Spleen (tissue), 7 donors: Measurements from ENCODE around the gene TANGO6.

Source experiments
- POLR2AphosphoS5 ChIP-seq, 3 donors: sonication (generic); formaldehyde crosslinking; IDR thresholded peaks; one replicate each; pipeline ENCODE4 v1.5.1; 2017; ENCODE audit warnings: antibody characterized with exemption in 3 of 3
- TF ChIP-seq, protein P1 (sequence below), 11 experiments: fragments of 200-600 bp in 7 of 11; fragments of 450-650 bp in 4 of 11; sonication (generic) in 4 of 11; IDR thresholded peaks in 8 of 11; conservative IDR thresholded peaks in 3 of 11; 1 replicate in 7 of 11; 2 replicates in 4 of 11; pipeline versions ENCODE4 v1.4.0 to v1.8.0; 2016 to 2021; ENCODE audit warnings: antibody characterized with exemption in 11 of 11, inconsistent platforms in 4 of 11, mild to moderate bottlenecking in 1 of 11
- donor health status: DM: no; HTN: no; CAD: no; lungs with moderate emphysema.
- donor health status: DM: no; HTN: no; CAD: no.
- donor health status: DM: no; HTN: no; CAD: no.

GRCh38 chr16:69119536-69119935 lies 276.2 kb downstream of the TANGO6 start:
- TF ChIP-seq, protein P1, sequence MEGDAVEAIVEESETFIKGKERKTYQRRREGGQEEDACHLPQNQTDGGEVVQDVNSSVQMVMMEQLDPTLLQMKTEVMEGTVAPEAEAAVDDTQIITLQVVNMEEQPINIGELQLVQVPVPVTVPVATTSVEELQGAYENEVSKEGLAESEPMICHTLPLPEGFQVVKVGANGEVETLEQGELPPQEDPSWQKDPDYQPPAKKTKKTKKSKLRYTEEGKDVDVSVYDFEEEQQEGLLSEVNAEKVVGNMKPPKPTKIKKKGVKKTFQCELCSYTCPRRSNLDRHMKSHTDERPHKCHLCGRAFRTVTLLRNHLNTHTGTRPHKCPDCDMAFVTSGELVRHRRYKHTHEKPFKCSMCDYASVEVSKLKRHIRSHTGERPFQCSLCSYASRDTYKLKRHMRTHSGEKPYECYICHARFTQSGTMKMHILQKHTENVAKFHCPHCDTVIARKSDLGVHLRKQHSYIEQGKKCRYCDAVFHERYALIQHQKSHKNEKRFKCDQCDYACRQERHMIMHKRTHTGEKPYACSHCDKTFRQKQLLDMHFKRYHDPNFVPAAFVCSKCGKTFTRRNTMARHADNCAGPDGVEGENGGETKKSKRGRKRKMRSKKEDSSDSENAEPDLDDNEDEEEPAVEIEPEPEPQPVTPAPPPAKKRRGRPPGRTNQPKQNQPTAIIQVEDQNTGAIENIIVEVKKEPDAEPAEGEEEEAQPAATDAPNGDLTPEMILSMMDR (IDR thresholded peaks at IDR 0.05 in 8 of 11, conservative IDR thresholded peaks at IDR 0.05 in 3 of 11): no peak
- TF ChIP-seq POLR2AphosphoS5 (IDR thresholded peaks at IDR 0.05): no peak
